EL (cell line): ENCODE data around the gene TSC2.

ENCODE experiments used
- DNase-seq: peaks from one replicate; pipeline ENCODE4 v3.0.0-alpha.2; 2016

Gene TSC2

GRCh38 chr16:2044541-2044940 lies 3.2 kb upstream of the TSC2 start:
- DNase-seq, result no peak

GRCh38 chr16:2045965-2046892 lies 1.6 kb upstream of the TSC2 start:
- no peak for DNase-seq

GRCh38 chr16:2046893-2047329 lies 874 bp upstream of the TSC2 start:
- DNase-seq, result no peak

- DNase-seq, result no peak
Measured at GRCh38 chr16:2048116-2048543, 345 bp downstream of the TSC2 start.

GRCh38 chr16:2053211-2053610 lies 5.4 kb downstream of the TSC2 start:
- no peak for DNase-seq

GRCh38 chr16:2053897-2054296 lies 6.1 kb downstream of the TSC2 start:
- no peak for DNase-seq

- DNase-seq, result no peak
Measured at GRCh38 chr16:2054543-2055245, 6.9 kb downstream of the TSC2 start.

GRCh38 chr16:2056077-2056476 lies 8.3 kb downstream of the TSC2 start:
- no peak for DNase-seq

- no peak for DNase-seq
Measured at GRCh38 chr16:2056681-2057407, 9.1 kb downstream of the TSC2 start.

- no peak for DNase-seq
Measured at GRCh38 chr16:2057438-2057837, 9.7 kb downstream of the TSC2 start.

GRCh38 chr16:2058420-2058819 lies 10.6 kb downstream of the TSC2 start:
- DNase-seq, result no peak

- no peak for DNase-seq
Measured at GRCh38 chr16:2058872-2059271, 11.1 kb downstream of the TSC2 start.

- no peak for DNase-seq
Measured at GRCh38 chr16:2060346-2060745, 12.6 kb downstream of the TSC2 start.

- no peak for DNase-seq
Measured at GRCh38 chr16:2061023-2061422, 13.2 kb downstream of the TSC2 start.

GRCh38 chr16:2061526-2061925 lies 13.7 kb downstream of the TSC2 start:
- DNase-seq, result no peak

GRCh38 chr16:2062801-2063200 lies 15.0 kb downstream of the TSC2 start:
- DNase-seq, result no peak

GRCh38 chr16:2063861-2064260 lies 16.1 kb downstream of the TSC2 start:
- no peak for DNase-seq

GRCh38 chr16:2064368-2064945 lies 16.7 kb downstream of the TSC2 start:
- DNase-seq, result no peak

GRCh38 chr16:2066139-2066538 lies 18.4 kb downstream of the TSC2 start:
- no peak for DNase-seq

- no peak for DNase-seq
Measured at GRCh38 chr16:2070576-2071453, 23.0 kb downstream of the TSC2 start.

GRCh38 chr16:2071454-2072202 lies 23.8 kb downstream of the TSC2 start:
- DNase-seq, result no peak
